ENCODE results near the gene PSG6.
"Not testable (repeated sequence)": the region's sequence is repeated elsewhere in the genome, so short reads cannot be mapped to it uniquely, and the experiment has no call there.

Gene PSG6

DNA sequence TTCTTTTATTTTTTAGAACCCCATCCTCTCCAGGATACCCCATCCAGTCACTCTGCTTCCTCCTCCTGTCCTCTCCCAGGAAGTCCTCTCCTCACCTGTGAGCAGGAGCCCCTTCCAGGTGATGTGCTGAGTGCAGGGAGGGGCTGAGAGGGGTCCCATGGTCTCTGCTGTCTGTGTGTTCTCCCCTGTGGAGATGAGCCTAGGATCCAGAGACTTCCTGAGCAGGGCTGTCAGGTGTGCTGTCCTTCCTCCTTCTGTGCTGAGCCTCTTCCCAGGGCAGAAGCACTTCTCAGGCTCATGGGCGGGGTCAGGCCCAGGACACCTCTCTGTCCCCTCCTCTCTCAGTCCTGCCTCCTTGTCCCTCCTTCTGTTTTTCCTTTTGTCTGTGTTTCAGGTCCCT is at the start of gene PSG6:
Gene PSG6 (minus strand): TSS at position 261 of the 400 bp plus-strand sequence. CDS start 102 bp downstream, at position 159.
- DNase-seq (ENCODE audit: low read depth in 2 of 2), result not testable (repeated sequence)

DNA sequence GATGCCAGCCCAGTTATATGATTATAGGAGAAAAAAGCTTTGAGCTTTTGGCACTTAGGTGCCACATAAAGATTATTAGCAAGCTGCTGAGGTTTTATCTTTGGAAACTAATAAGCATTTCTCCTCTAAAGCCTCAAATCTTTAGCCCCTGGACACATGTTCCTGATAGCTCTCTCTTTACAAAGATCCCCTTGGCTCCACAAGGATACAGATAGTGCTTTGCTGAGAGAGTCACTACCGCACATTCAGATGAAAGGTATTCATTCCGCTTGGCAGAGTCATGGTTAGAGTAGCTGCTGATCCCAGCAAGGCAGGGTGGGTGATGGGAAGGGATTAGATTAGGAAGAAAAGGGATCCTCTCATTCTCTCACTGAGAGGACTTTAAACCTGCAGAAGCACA is 47.5 kb upstream of the PSG6 start:
- no peak for DNase-seq (ENCODE audit: low read depth in 2 of 2)

DNA sequence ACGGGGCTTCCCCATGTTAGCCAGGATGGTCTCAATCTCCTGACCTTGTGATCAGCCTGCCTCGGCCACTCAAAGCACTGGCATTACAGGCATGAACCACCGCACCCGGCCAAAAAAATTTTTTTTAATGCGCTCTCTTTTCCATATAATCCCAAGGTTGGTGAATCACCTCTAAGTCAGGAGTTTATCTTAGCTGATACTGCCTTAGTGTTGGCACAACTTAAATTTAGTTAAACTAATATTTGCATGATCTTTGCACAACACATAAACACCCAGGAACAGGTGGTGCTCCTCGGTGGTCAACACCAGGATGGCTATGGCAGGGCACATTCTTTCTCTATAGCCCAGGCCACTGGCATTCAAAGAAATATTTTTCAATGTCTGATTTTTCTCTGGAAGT is 43.4 kb upstream of the PSG6 start:
- no peak for DNase-seq (ENCODE audit: low read depth in 2 of 2)

DNA sequence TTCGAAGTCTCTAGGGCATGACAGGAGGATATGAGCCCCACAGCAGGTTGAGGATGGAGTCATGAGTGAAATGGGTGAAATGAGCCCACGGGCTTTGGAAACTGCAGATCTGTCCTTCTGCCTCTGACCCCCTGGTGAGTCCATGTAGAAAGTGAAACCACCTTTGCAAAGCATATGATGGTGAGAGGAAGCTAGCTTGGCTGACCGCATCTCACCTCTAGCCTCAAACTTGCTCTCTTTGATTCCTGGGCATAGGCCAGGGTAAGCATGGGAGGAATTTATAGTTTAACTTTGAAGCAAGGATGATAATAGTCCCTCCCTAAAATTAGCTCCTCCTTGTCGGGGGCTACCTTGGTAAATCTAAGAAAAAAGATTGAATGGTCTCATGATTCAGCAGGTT is 34.4 kb upstream of the PSG6 start:
- not testable (repeated sequence) for DNase-seq (ENCODE audit: low read depth in 2 of 2)

DNA sequence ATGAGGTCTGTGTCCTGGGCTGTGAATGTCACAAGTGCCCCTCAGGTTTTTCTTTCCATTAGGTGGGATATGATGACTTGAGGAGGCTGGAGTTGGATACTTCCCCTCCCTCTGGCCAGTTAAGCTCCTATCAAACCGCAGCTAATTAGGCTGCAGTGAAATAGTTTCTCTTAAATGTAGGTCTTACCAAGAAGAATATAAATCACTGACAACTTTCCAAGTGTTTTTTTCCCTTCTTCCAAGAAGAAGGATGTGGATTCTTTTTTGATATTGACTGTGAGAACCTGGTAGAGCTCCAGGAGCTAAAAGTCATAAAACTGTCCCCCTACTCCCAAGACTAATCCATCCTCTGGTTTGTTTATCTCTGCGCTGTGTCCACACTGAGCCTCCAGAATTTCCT is 33.8 kb upstream of the PSG6 start:
- not testable (repeated sequence) for DNase-seq (ENCODE audit: low read depth in 2 of 2)

DNA sequence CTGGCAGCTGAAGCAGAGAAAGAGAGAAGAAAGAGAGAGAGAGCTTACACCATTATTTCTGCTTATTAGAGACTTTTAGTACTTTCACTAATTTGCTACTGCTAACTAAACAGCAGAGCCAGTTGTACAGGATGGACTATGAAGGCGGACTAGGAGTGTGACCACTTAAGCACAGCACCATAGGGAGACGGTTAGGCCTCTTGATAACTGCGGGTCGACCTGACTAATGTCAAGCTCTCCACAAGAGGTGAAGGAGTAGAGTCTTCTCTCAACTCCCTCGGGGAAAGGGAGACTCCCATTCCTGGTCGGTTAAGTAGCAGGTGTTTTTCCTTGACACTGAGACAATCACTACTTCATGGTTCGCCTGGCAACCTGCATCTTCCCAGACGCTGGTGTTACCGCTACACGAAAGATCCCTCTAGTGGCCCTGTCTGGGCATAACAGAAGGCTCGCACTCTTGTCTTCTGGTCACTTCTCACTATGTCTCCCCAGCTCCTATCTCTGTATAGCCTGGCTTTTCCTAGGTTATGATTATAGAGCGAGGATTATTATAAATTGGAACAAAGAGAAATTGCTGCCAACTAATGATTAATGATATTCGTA is 24.6 kb upstream of the PSG6 start:
- no peak for DNase-seq (ENCODE audit: low read depth in 2 of 2)

DNA sequence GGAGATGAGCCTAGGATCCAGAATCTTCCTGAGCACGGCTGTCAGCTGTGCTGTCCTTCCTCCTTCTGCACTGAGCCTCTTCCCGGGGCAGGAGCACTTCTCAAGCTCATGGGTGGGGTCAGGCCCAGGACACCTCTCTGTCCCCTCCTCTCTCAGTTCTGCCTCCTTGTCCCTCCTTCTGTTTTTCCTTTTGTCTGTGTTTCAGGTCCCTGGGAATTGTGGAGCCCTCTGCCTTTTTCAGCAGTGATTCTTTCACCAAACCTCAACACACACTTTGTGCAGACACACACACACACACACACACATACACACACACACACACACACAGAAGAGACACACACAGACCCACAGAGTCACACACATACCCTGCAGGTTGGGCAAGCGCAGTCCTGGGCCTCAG is 19.4 kb upstream of the PSG6 start, which contains the start of gene PSG7:
Gene PSG7 (minus strand): TSS at position 101 of the 400 bp plus-strand sequence. CDS start 131 bp downstream, outside the sequence.
- DNase-seq (ENCODE audit: low read depth in 2 of 2), result not testable (repeated sequence)

DNA sequence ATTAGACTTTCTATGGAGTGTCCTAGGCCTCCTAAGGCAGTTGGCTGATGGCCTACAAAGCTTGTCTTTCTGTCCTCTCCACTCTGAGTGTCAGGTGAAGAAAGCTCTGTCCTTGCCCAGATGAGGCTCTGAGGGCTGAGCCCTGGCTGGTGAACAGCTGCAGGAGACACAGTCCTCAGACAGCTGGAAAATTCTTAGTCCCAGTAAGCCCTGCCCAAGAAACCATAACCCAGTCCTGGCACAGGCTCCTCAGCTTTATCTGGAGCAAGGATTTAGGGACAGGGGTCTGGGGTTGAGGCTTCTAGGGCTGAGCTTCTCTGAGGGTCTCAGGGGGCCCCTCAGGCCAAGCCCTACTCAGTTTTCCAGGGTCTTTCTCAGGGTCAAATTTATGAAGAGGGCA is 17.0 kb upstream of the PSG6 start:
- DNase-seq (ENCODE audit: low read depth in 2 of 2), result not testable (repeated sequence)

DNA sequence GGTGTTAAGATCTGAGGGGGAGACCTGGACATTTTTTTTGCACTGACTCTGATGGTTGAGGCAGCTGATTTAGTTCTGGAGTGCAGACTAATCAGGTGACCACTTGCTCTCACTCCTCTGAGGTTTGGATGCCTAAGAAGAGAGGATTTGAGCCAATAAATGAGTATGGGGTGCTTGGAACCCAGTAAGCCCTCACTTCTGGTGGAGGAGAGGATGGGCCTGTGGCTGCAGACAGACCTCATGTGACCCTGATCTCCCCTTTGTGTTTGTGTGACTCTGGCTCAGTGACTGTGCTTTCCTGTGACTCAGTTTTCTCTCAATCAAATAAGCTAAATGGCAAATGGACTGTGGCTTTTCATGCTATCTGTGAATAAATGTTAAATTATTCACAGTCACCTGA is 16.5 kb upstream of the PSG6 start:
- DNase-seq (ENCODE audit: low read depth in 2 of 2), result not testable (repeated sequence)

GRCh38 chr19:42933412-42933811 is 15.7 kb upstream of the PSG6 start:
- not testable (repeated sequence) for DNase-seq (ENCODE audit: low read depth in 2 of 2)

GRCh38 chr19:42932485-42933101 is 14.9 kb upstream of the PSG6 start:
- not testable (repeated sequence) for DNase-seq (ENCODE audit: low read depth in 2 of 2)

GRCh38 chr19:42930214-42930613 is 12.5 kb upstream of the PSG6 start:
- DNase-seq (ENCODE audit: low read depth in 2 of 2), result peak in 1 of 2 experiments; percentile 28

- DNase-seq (ENCODE audit: low read depth in 2 of 2), result no peak
These were observed 11.2 kb upstream of the PSG6 start for GRCh38 chr19:42928896-42929295.

GRCh38 chr19:42926781-42927180 is 9.1 kb upstream of the PSG6 start:
- no peak for DNase-seq (ENCODE audit: low read depth in 2 of 2)

DNA sequence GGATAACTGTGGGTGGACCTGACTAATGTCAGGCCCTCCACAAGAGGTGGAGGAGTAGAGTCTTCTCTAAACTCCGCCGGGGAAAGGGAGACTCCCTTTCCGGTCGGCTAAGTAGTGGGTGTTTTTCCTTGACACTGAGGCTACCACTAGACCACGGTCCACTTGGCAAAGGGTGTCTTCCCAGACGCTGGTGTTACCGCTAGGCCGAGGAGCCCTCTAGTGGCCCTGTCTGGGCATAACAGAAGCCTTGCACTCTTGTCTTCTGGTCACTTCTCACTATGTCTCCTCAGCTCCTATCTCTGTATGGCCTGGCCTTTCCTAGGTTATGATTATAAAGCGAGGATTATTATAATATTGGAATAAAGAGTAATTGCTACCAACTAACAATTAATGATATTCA is 5.4 kb upstream of the PSG6 start:
- peak in 1 of 2 experiments; percentile 20 for DNase-seq (ENCODE audit: low read depth in 2 of 2)

- not testable (repeated sequence) for DNase-seq (ENCODE audit: low read depth in 2 of 2)
These were observed 3.3 kb upstream of the PSG6 start for GRCh38 chr19:42920971-42921370.

DNA sequence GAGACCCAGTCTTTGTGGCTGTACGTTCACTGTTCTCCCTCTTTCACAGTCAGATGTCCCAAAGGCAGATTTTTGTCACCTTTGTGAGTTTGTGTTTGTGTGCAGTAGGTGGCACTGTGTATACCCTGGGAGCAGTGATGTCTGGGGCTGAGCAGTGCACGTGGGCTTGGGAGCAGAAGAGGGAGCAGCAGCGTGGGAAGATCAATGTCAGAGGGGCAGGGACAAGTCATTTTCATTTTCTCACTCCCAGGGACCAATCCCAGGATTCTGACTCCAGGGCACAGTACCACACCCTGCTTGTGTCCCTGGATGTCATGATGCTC is 2.0 kb upstream of the PSG6 start:
- DNase-seq (ENCODE audit: low read depth in 2 of 2), result no peak

- not testable (repeated sequence) for DNase-seq (ENCODE audit: low read depth in 2 of 2)
These were observed 1.5 kb upstream of the PSG6 start for GRCh38 chr19:42919070-42919756.

DNA sequence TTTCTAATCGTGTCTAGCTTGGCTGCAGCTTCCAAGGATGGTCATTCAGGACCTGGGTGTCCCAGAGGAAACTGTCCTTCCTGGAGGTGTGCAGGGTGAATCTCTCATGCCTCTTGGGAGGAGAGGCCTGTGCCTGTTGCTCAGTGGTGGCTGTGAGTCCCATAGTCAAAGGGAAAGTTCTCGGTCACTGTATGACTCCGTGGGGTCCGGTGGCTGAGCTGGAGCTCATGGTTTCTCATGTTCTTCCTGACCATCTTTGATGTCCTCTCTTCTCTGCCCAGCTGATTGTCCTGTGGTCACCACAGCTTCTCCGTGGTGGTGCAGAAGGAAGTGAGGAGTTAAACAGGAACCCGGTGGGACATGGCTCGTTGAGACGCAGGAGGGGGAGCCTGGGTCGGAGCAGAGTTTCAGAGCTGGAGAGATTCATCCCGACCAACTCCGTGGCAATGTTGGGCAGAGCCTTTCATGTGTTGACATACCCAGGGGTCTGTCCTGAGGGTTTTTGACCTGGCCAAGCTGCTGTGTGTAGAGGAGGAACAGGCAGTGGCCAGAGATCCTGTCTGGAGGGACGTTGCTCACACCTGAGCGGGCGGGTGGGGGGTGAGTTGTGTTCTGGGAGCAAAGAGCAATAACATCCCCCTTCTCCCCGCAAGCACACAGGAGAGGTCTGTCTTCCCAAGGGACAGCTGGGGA is 829 bp upstream of the PSG6 start:
- DNase-seq (ENCODE audit: low read depth in 2 of 2), result not testable (repeated sequence)

- DNase-seq (ENCODE audit: low read depth in 2 of 2), result not testable (repeated sequence)
These were observed 763 bp downstream of the PSG6 start for GRCh38 chr19:42916931-42917330.

- not testable (repeated sequence) for DNase-seq (ENCODE audit: low read depth in 2 of 2)
These were observed 4.2 kb downstream of the PSG6 start for GRCh38 chr19:42913516-42913915.

DNA sequence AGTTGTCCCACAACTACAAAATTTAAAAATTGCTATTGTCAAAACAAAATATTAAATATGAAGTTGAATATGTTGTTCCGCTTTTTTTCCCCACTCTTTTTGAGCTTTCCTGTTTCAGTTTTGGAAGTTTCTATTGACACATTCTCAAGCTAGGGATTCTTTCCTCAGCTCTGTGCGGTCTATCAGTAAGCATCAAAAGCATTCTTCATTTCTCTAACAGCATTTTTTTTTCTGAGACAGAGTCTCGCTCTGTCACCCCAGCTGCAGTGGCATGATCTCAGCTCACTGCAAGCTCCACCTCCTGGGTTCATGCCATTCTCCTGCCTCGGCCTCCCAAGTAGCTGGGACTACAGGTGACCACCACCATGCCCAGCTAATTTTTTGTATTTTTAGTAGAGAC is 4.8 kb downstream of the PSG6 start:
- not testable (repeated sequence) for DNase-seq (ENCODE audit: low read depth in 2 of 2)
